ENCODE results near the gene ADAM22.

GRCh38 chr7:88091988-88092675 lies 158.1 kb downstream of the ADAM22 start:
- TF ChIP-seq SMAD5 (IDR thresholded peaks at IDR 0.05; ENCODE audit: low read depth) (no peak), CTCF (IDR thresholded peaks at IDR 0.05 in 2 of 3, conservative IDR thresholded peaks at IDR 0.05 in 1 of 3; ENCODE audit: control insufficient read depth in 2 of 3, extremely low read depth in 1 of 3, insufficient read depth in 1 of 3, low read depth in 3 of 3, low read length in 3 of 3) (no peak), FOXM1 (IDR thresholded peaks at IDR 0.05; ENCODE audit: low read depth, low read length) (no peak), PBX3 (IDR thresholded peaks at IDR 0.05; ENCODE audit: insufficient replicate concordance, low read depth, low read length) (no peak), SREBF2 (IDR thresholded peaks at IDR 0.05; ENCODE audit: low read length) (no peak), MXI1 (IDR thresholded peaks at IDR 0.05; ENCODE audit: low read depth, low read length) (no peak), CREM (IDR thresholded peaks at IDR 0.05; ENCODE audit: low read depth) (no peak), EZH2 (IDR thresholded peaks at IDR 0.05; ENCODE audit: borderline replicate concordance, control insufficient read depth, low read depth, low read length) (no peak)

All from GM12878 (cell line).